ENCODE measurements around the gene SOS1.
"Not testable (repeated sequence)": the region's sequence is repeated elsewhere in the genome, so short reads cannot be mapped to it uniquely, and the experiment has no call there.

Gene SOS1

DNA sequence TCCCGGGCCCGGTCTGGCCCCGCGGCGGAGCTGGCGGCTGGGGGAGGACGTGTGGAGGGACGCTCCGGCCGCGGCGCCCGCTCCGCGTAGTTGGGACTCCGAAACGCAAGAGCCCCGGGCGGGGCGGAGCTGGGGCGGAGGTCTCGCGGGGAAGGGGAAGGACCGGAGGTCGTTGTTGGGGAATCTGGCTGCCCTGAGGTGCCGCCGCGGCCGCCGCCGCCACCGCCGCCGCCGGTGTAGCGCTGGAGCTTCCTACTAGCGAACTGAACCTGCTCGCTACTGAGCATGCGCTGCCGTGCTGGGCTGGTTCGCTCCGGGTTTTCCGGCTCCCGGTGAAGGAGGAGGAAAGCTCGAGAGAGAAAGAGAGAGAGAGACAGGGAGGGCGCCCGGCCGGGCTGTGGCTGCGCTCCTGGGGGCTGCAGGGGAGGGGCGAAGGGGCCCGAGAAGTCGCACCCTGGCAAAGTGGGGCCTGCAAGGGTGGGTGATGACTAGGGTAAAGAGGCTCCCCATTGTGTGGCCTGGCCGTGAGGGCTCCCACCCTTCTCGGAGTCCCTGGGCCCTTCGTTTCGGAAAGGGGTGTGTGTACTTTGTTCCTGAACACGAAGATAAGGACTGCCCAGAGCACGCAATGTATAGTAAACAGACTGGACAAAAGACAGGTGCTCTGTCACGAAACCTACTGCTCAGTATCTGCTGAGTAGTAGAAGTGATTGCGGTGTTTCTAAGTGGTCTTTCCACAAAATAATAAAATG, at the start of gene SOS1:
Gene SOS1 (minus strand): TSS at position 281 of the 752 bp plus-strand sequence. CDS start 629 bp downstream, outside the sequence.
- peak; percentile 86 for FAIRE-seq
- peak; percentile 85 for DNase-seq (ENCODE audit: insufficient read length, low spot score)

DNA sequence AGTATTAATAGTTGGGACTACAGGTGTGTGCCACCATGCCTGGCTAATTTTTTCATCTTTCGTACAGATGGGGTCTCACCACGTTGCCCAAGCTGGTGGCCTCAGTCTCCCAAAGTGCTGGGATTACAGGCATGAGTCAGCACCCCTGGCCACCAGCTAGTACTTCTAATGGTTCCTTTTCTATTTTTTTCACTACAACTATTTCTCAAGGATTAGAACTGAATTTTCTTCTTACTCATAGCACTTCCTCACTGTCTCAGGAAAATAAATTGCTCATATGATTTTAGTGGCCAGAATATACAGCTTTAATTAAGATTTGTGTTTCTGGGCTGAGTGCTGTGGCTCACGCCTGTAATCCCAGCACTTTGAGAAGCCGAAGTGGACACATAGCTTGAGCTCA, 43.2 kb upstream of the SOS1 start:
- FAIRE-seq (no peak), DNase-seq (ENCODE audit: insufficient read length, low spot score) (no peak)

GRCh38 chr2:39160982-39161381, 40.1 kb upstream of the SOS1 start:
- DNase-seq (ENCODE audit: insufficient read length, low spot score) (no peak), FAIRE-seq (no peak)

GRCh38 chr2:39159283-39159682, 38.4 kb upstream of the SOS1 start:
- FAIRE-seq (no peak), DNase-seq (ENCODE audit: insufficient read length, low spot score) (no peak)

GRCh38 chr2:39158351-39158750, 37.5 kb upstream of the SOS1 start:
- DNase-seq (ENCODE audit: insufficient read length, low spot score): no peak
- no peak for FAIRE-seq

GRCh38 chr2:39156846-39157245, 36.0 kb upstream of the SOS1 start:
- FAIRE-seq (no peak), DNase-seq (ENCODE audit: insufficient read length, low spot score) (no peak)

DNA sequence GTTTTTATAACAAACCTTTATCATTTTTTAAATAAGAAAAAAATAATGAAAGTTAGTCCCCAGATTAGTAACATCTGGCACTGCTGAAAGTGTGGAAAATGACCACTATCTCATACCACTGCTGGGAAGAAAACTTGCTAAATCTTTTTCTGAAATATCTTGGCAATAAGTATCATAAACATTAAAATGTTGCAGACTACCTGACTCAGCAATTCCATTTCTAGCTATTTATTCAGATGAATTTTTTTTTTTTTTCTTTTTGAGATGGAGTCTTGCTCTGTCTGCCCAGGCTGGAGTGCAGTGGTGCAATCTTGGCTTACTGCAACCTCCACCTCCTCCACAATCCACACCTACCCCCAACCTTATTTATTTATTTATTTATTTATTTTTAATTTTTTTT, 35.3 kb upstream of the SOS1 start:
- DNase-seq (ENCODE audit: insufficient read length, low spot score) (no peak), FAIRE-seq (no peak)

DNA sequence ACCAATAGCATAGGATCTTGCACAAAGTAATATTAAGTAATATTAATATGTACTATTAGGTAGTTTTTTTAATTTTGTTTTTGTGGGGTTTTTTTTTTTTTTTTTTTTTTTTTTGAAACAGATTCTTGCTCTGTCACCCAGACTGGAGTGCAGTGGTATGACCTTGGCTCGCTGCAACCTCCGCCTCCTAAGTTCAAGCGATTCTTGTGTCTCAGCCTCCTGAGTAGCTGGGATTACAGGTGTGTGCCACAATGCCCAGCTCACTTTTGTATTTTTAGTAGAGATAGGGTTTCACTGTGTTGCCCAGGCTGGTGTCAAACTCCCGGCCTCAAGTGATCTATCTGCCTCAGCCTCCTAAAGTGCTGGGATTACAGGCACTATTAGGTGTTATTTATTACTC, 34.7 kb upstream of the SOS1 start:
- DNase-seq (ENCODE audit: insufficient read length, low spot score); FAIRE-seq: not testable (repeated sequence)

DNA sequence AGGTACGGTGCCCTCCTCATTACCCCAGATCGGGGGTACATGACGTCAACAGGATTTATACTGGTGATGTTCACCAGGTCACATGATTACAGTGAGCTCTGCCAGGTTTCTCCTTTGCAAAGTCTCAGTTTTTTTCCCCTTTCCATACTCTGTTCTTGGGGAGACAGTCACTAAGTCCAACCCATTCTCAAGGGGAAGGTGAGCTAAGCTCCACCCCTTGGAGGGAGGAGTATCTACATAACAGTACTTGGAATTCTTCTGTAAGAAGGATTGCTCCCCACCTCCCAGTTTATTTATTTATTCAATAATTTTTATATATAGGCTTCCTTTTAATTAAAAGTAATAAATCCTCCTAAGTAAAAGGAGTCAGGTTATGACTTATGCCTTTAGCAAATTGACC, 34.1 kb upstream of the SOS1 start:
- DNase-seq (ENCODE audit: insufficient read length, low spot score): no peak
- no peak for FAIRE-seq

DNA sequence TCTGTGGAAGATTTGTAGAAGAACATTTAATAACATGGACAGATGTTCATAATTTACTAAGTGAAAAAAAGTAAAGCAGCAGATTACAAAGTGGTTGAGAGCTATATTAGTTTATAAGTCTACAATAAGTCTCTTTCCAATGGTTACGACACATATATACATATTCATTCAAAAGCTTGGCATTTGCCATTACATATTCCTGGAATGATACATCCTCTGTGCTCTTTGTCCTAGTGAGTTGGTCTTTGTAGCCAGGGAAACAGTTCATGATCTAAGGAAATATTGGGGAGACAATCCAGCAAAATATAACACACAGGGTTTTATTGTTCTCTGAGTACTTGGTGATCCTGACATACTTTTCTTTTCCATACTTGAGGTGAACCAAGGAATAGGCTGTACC, 32.5 kb upstream of the SOS1 start:
- FAIRE-seq (no peak), DNase-seq (ENCODE audit: insufficient read length, low spot score) (no peak)

GRCh38 chr2:39152504-39152903, 31.7 kb upstream of the SOS1 start:
- DNase-seq (ENCODE audit: insufficient read length, low spot score) (no peak), FAIRE-seq (no peak)

GRCh38 chr2:39150890-39151497, 30.1 kb upstream of the SOS1 start:
- FAIRE-seq (no peak), DNase-seq (ENCODE audit: insufficient read length, low spot score) (no peak)

DNA sequence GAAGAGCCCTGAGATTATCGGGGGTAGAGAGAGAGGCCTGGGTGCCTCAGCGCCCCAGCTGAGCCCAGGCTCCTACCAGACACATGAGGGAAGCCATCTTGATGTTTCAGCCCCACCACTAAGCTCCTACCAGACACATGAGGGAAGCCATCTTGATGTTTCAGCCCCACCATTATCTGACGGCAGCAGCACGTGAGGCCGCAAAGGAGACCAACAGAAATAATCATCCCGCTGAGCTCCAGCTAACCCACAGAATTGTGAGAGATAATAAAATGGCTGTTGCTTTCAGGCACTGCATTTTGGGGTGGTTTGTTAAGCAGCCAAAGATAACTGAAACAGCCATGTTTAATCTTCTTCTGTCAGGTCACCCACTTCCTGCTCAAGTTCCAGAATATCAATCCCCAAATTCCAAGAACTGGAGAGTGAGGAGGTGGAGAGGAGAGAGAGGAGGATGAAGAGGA, 29.3 kb upstream of the SOS1 start:
- DNase-seq (ENCODE audit: insufficient read length, low spot score) (no peak), FAIRE-seq (no peak)

DNA sequence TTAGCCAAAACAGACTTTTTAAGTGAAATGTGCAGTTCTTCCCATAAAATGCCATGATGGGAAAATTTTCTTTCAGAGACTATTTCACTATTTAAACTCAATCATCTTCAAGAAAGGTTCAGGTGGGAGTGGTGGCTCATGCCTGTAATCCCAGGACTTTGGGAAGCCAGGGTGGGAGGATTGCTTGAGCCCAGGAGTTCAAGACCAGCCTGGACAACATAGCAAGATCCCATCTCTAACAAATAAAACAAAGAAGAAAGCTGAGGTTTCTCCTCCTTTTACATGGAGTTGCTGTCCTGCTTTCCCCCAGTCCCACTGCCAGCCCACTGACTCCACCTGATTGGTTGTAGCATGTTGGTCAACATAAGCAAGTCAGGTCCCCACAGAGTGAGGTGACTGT, 25.8 kb upstream of the SOS1 start:
- no peak for DNase-seq (ENCODE audit: insufficient read length, low spot score)
- FAIRE-seq: no peak

DNA sequence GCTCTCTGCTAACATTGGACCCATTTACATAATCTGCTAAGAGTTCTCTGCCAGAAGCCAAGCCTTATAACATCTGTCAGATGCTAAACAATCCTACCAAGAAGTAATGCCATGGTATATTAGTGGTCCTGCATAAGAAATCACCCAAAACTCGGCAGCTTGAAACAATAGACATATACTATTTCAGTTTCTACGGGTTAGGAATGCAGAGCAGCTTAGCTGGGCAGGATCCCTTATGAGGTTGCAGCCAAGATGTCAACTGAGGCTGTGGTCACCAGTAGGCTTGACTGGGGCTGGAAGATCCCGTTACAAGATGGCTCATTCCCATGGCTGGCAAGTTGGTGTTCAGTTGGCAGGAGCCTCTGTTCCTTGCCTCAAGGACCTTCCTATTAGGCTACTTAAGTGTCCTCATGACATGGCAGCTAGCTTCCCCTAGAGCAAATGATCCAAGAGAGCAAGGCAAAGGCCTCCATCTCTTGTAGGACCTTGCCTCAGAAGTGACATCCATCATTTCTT, 25.1 kb upstream of the SOS1 start:
- DNase-seq (ENCODE audit: insufficient read length, low spot score) (no peak), FAIRE-seq (no peak)

DNA sequence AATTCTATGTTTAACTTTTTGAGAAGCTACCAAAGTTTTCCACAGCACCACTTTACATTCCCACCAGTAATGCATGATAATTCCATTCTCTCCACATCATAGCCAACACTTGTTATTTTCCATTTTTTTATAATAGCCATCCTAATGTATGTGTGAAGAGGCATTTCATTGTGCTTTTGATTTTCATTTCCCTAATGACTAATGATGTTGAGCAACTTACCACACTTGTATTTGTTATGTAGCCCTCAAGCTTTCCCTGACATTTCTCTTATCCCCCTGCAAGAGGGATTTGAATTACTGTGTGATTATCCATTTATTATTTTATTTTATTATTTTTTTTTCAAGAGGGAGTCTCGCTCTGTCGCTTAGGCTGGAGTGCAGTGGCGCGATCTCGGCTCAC, 23.6 kb upstream of the SOS1 start:
- no peak for FAIRE-seq

GRCh38 chr2:39142904-39143605, 22.2 kb upstream of the SOS1 start:
- FAIRE-seq: peak; percentile 44
- DNase-seq (ENCODE audit: insufficient read length, low spot score): no peak

More for the DNA sequence above, 23.6 kb upstream of the SOS1 start:
- no peak for DNase-seq (ENCODE audit: insufficient read length, low spot score)

- DNase-seq (ENCODE audit: insufficient read length, low spot score) (no peak), FAIRE-seq (peak; percentile 21)
These were observed 20.8 kb upstream of the SOS1 start for GRCh38 chr2:39141334-39142271.

DNA sequence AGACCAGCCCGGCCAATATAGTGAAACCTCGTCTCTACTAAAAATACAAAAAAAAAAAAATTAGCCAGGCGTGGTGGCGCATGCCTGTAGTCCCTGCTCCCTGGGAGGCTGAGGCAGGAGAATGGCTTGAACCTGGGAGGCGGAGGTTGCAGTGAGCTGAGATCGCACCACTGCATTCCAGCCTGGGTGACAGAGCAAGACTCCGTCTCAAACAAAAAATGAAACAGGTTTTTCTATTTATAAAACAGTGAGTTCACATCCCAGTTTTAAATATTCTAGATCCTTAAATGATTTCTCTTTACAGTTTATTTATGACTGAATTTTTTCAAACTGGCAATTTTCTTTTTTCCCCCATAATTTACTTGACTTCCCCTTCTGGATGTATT, 20.1 kb upstream of the SOS1 start:
- FAIRE-seq; DNase-seq (ENCODE audit: insufficient read length, low spot score): not testable (repeated sequence)

DNA sequence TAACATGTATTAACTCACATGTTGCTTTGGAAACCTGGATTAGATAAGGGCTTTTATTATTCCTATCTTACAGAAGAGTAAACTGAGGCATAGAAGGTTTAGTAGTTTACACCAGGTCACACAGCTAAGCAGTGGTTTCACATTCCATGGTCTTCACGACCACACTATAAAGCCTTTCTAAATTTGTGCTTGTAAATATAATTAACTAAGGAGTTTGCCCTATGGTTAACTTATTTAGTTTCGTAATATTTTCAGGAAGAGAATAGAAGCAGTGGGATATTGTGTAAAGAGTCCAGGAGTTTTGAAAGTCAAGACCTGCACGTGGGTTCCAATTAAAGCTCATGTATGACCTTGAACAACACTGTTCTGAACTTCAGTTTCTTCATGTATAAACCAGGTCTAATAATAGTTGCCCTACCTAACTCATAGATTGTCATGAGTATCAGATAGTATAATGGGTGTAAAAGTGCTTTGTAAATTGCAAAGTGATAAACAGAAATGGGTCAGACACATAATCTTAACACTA, 19.5 kb upstream of the SOS1 start:
- DNase-seq (ENCODE audit: insufficient read length, low spot score) (no peak), FAIRE-seq (no peak)

Data from GM19239 (cell line).